Naive thymus-derived CD4-positive, alpha-beta T cell (primary cell): ENCODE measurements around the gene GGACT. TPM values are rescaled to one million over a fixed set of nuclear protein-coding genes. Genes with fewer than 3 reads are reported as not detected.

Experiments
- ATAC-seq: fragments of 150-1000 bp; cut with Tn5 transposase; 2 replicates; pipeline ENCODE4 v1.10.0; 2021; ENCODE audit warnings: mild to moderate bottlenecking, moderate library complexity
- CTCF ChIA-PET: fragments of 350-600 bp; sonication (Branson Sonifier 250); formaldehyde crosslinking; loops from one replicate; lab custom pipeline; 2021; ENCODE audit warnings: antibody characterized with exemption; lab: Charles Lee
- POLR2A ChIA-PET: fragments of 350-600 bp; sonication (Branson Sonifier 250); formaldehyde crosslinking; loops from one replicate; lab custom pipeline; 2021; ENCODE audit warnings: antibody characterized with exemption, inconsistent platforms; lab: Charles Lee
- DNase-seq, 9 donors: peaks; one replicate each; pipeline versions ENCODE4 v3.0.0 to v3.0.0-alpha.2; 2020 to 2022; ENCODE audit warnings: mixed read lengths in 1 of 9
- H3K27ac ChIP-seq: one replicate; pipeline ENCODE4 v1.7.0; 2013; ENCODE audit warnings: mild to moderate bottlenecking, low read depth, low read length, moderate library complexity
- H3K27me3 ChIP-seq, 2 donors: one replicate each; pipeline ENCODE4 v1.7.0; 2013; ENCODE audit warnings: low read length in 2 of 2, mild to moderate bottlenecking in 2 of 2, moderate library complexity in 2 of 2; ENCODE audit not compliant: control insufficient read depth in 2 of 2, insufficient read depth in 2 of 2
- H3K36me3 ChIP-seq, 3 experiments: 1 replicate in 2 of 3; 2 replicates in 1 of 3; pipeline ENCODE4 v1.7.0; 2013; ENCODE audit warnings: low read length in 3 of 3, mild to moderate bottlenecking in 3 of 3, moderate library complexity in 1 of 3; ENCODE audit not compliant: insufficient read depth in 3 of 3, control insufficient read depth in 2 of 3
- H3K4me1 ChIP-seq, 2 donors: one replicate each; pipeline ENCODE4 v1.7.0; 2013; ENCODE audit warnings: low read length in 2 of 2, mild to moderate bottlenecking in 2 of 2, moderate library complexity in 1 of 2; ENCODE audit not compliant: control insufficient read depth in 2 of 2, insufficient read depth in 2 of 2
- H3K4me3 ChIP-seq: 2 replicates; pipeline ENCODE4 v1.7.0; 2013; ENCODE audit warnings: mild to moderate bottlenecking, low read length
- H3K9me3 ChIP-seq, 3 experiments: 1 replicate in 2 of 3; 2 replicates in 1 of 3; pipeline ENCODE4 v1.7.0; 2013; ENCODE audit warnings: low read length in 3 of 3; ENCODE audit not compliant: control insufficient read depth in 2 of 3
- H3K27ac Mint-ChIP-seq, 9 donors: one replicate each; pipeline ENCODE4 v1.8.0; 2020 to 2022; ENCODE audit warnings: mixed read lengths in 9 of 9, mild to moderate bottlenecking in 8 of 9, moderate library complexity in 5 of 9, inconsistent platforms in 2 of 9
- H3K27me3 Mint-ChIP-seq, 5 donors: one replicate each; pipeline ENCODE4 v1.8.0; 2021 to 2022; ENCODE audit warnings: mixed read lengths in 5 of 5, mild to moderate bottlenecking in 1 of 5
- H3K36me3 Mint-ChIP-seq, 5 donors: one replicate each; pipeline ENCODE4 v1.8.0; 2020 to 2022; ENCODE audit warnings: mixed read lengths in 5 of 5, mild to moderate bottlenecking in 3 of 5, inconsistent platforms in 1 of 5
- H3K4me1 Mint-ChIP-seq, 7 donors: one replicate each; pipeline ENCODE4 v1.8.0; 2020 to 2022; ENCODE audit warnings: mixed read lengths in 7 of 7, mild to moderate bottlenecking in 3 of 7, inconsistent platforms in 1 of 7
- H3K4me3 Mint-ChIP-seq, 10 donors: one replicate each; pipeline ENCODE4 v1.8.0; 2020 to 2022; ENCODE audit warnings: mild to moderate bottlenecking in 10 of 10, mixed read lengths in 10 of 10, moderate library complexity in 6 of 10, inconsistent platforms in 2 of 10
- H3K9me3 Mint-ChIP-seq, 11 donors: one replicate each; pipeline ENCODE4 v1.8.0; 2020 to 2022; ENCODE audit warnings: mixed read lengths in 11 of 11, mild to moderate bottlenecking in 4 of 11, inconsistent platforms in 1 of 11, moderate library complexity in 1 of 11
- intact Hi-C, 2 donors: fragments of 100-400 bp; cut with micrococcal nuclease; formaldehyde crosslinking; loops; one replicate each; pipeline ENCODE4 v1.15.1; 2023
- polyA plus RNA-seq, 2 donors: library from polyadenylated mRNA; unstranded; fragments of 300-500 nt; fragmentation: Illumina TruSeq; gene quantifications; one replicate each; pipeline ENCODE4 v1.2.3, GENCODE V29; 2021
- total RNA-seq, 6 experiments: library from RNA in 5 of 6; stranded (reverse) in 5 of 6; gene quantifications; 1 replicate in 5 of 6; 2 replicates in 1 of 6; pipeline ENCODE4 v1.2.3 and lab custom pipeline; 2021 to 2026

Gene GGACT
- total and polyA plus RNA-seq, 7 experiments from 2014 or later, result 4.9 to 10.4 (median 7.4) TPM

GRCh38 chr13:100604918-100605710 is 16.5 kb upstream of the GGACT start:
- no peaks in the 10 kb centered on the region for H3K27me3 ChIP-seq
- H3K27ac ChIP-seq, result no peak overlapping the region
- POLR2A ChIA-PET, result interaction anchor here (0.6 kb wide), 1 partner anchor 53 kb away, joined by 3 read pairs; no protein-coding TSS in a partner anchor
- DNase-seq (no peak), ATAC-seq (no peak)
- CTCF ChIA-PET, result interaction anchor here (0.6 to 1.1 kb wide), 3 partner anchors 30 to 1718 kb away, joined by 3 to 6 read pairs (median 5); no protein-coding TSS in a partner anchor
- Mint-ChIP-seq H3K27me3 (no peaks in the 10 kb centered on the region), H3K27ac (no peak overlapping the region), H3K4me1 (peaks cover 0 to 24% (median 5%) of the 10 kb centered on the region in 7 donors), H3K36me3 (peaks cover 0 to 49% (median 22%) of the 10 kb centered on the region in 5 donors), H3K4me3 (no peak overlapping the region), H3K9me3 (peaks cover 0 to 5% (median 0%) of the 10 kb centered on the region in 11 donors)
- intact Hi-C loops, result no loop called here
- H3K9me3 ChIP-seq, result no peaks in the 10 kb centered on the region
- H3K4me3 ChIP-seq, result no peak overlapping the region
- no peaks in the 10 kb centered on the region for H3K4me1 ChIP-seq
- H3K36me3 ChIP-seq, result peaks cover 0 to 5% (median 0%) of the 10 kb centered on the region in 3 experiments

GRCh38 chr13:100602493-100603111 is 14.0 kb upstream of the GGACT start:
- CTCF ChIA-PET, result no interaction called here
- Mint-ChIP-seq H3K9me3 (no peaks in the 10 kb centered on the region), H3K4me3 (no peak overlapping the region), H3K27ac (peak overlapping the region in 3 of 9 donors; percentile 4 to 33 (median 6)), H3K36me3 (peaks cover 0 to 30% (median 15%) of the 10 kb centered on the region in 5 donors), H3K4me1 (peaks cover 0 to 2% (median 0%) of the 10 kb centered on the region in 7 donors), H3K27me3 (no peaks in the 10 kb centered on the region)
- Histone ChIP-seq H3K36me3 (peaks cover 0 to 5% (median 0%) of the 10 kb centered on the region in 3 experiments), H3K4me1 (no peaks in the 10 kb centered on the region), H3K27ac (no peak overlapping the region), H3K9me3 (no peaks in the 10 kb centered on the region), H3K27me3 (no peaks in the 10 kb centered on the region), H3K4me3 (no peak overlapping the region)
- no peak for DNase-seq
- POLR2A ChIA-PET, result no interaction called here
- ATAC-seq, result no peak
- intact Hi-C loops, result no loop called here

- Mint-ChIP-seq H3K36me3 (peaks cover 0 to 26% (median 15%) of the 10 kb centered on the region in 5 donors), H3K27me3 (no peaks in the 10 kb centered on the region), H3K4me3 (no peak overlapping the region), H3K4me1 (peaks cover 0 to 2% (median 0%) of the 10 kb centered on the region in 7 donors), H3K9me3 (no peaks in the 10 kb centered on the region), H3K27ac (peak overlapping the region in 1 of 9 donors; percentile 36)
- Histone ChIP-seq H3K27me3 (no peaks in the 10 kb centered on the region), H3K4me1 (no peaks in the 10 kb centered on the region), H3K27ac (no peak overlapping the region), H3K9me3 (no peaks in the 10 kb centered on the region), H3K36me3 (peaks cover 0 to 5% (median 0%) of the 10 kb centered on the region in 3 experiments), H3K4me3 (no peak overlapping the region)
- no peak for ATAC-seq
- DNase-seq, result no peak
- POLR2A ChIA-PET, result no interaction called here
- intact Hi-C loops, result no loop called here
- CTCF ChIA-PET, result no interaction called here
Measured at GRCh38 chr13:100601716-100602115, 13.1 kb upstream of the GGACT start.

GRCh38 chr13:100600915-100601314 is 12.3 kb upstream of the GGACT start:
- Histone ChIP-seq H3K4me1 (no peaks in the 10 kb centered on the region), H3K36me3 (peaks cover 0 to 3% (median 0%) of the 10 kb centered on the region in 3 experiments), H3K27ac (no peak overlapping the region), H3K4me3 (no peak overlapping the region), H3K27me3 (no peaks in the 10 kb centered on the region), H3K9me3 (no peaks in the 10 kb centered on the region)
- Mint-ChIP-seq H3K36me3 (peaks cover 0 to 22% (median 15%) of the 10 kb centered on the region in 5 donors), H3K9me3 (peaks cover 0 to 1% (median 0%) of the 10 kb centered on the region in 11 donors), H3K4me3 (no peak overlapping the region), H3K4me1 (peaks cover 0 to 2% (median 0%) of the 10 kb centered on the region in 7 donors), H3K27me3 (no peaks in the 10 kb centered on the region), H3K27ac (peak overlapping the region in 1 of 9 donors; percentile 3)
- ChIA-PET CTCF (no interaction called here), POLR2A (interaction anchor here (0.7 kb wide), 1 partner anchor 775 kb away, joined by 3 read pairs; no protein-coding TSS in a partner anchor)
- intact Hi-C loops, result no loop called here
- ATAC-seq (no peak), DNase-seq (no peak)

GRCh38 chr13:100600461-100600860 is 11.9 kb upstream of the GGACT start:
- ChIA-PET CTCF (interaction anchor here (1.0 kb wide), 1 partner anchor 11 kb away, joined by 4 read pairs; no protein-coding TSS in a partner anchor), POLR2A (interaction anchor here (0.7 kb wide), 1 partner anchor 774 kb away, joined by 3 read pairs; no protein-coding TSS in a partner anchor)
- no peaks in the 10 kb centered on the region for H3K4me1 ChIP-seq
- no peaks in the 10 kb centered on the region for H3K36me3 ChIP-seq
- H3K4me3 Mint-ChIP-seq, result no peak overlapping the region
- no peak overlapping the region for H3K27ac ChIP-seq
- ATAC-seq (no peak), DNase-seq (no peak)
- no peaks in the 10 kb centered on the region for H3K27me3 Mint-ChIP-seq
- H3K27ac Mint-ChIP-seq, result peak overlapping the region in 1 of 9 donors; percentile 3
- no peaks in the 10 kb centered on the region for H3K4me1 Mint-ChIP-seq
- intact Hi-C loops, result no loop called here
- no peaks in the 10 kb centered on the region for H3K27me3 ChIP-seq
- no peak overlapping the region for H3K4me3 ChIP-seq
- peaks cover 0 to 21% (median 11%) of the 10 kb centered on the region in 5 donors for H3K36me3 Mint-ChIP-seq
- no peaks in the 10 kb centered on the region for H3K9me3 ChIP-seq
- H3K9me3 Mint-ChIP-seq, result peaks cover 0 to 1% (median 0%) of the 10 kb centered on the region in 11 donors

- H3K4me1 ChIP-seq, result no peaks in the 10 kb centered on the region
- no peaks in the 10 kb centered on the region for H3K9me3 ChIP-seq
- intact Hi-C loops, result no loop called here
- no peak overlapping the region for H3K27ac ChIP-seq
- DNase-seq (no peak), ATAC-seq (no peak)
- peaks cover 0 to 4% (median 0%) of the 10 kb centered on the region in 5 donors for H3K27me3 Mint-ChIP-seq
- H3K36me3 Mint-ChIP-seq, result peaks cover 0 to 3% (median 0%) of the 10 kb centered on the region in 5 donors
- no peak overlapping the region for H3K4me3 Mint-ChIP-seq
- ChIA-PET CTCF (interaction anchor here (0.7 to 1.0 kb wide), 3 partner anchors 9 to 1160 kb away, joined by 3 to 5 read pairs (median 4); partner anchors contain the start of gene GGACT), POLR2A (no interaction called here)
- no peak overlapping the region for H3K27ac Mint-ChIP-seq
- H3K9me3 Mint-ChIP-seq, result peaks cover 0 to 1% (median 0%) of the 10 kb centered on the region in 11 donors
- no peaks in the 10 kb centered on the region for H3K4me1 Mint-ChIP-seq
- no peaks in the 10 kb centered on the region for H3K36me3 ChIP-seq
- no peaks in the 10 kb centered on the region for H3K27me3 ChIP-seq
- H3K4me3 ChIP-seq, result no peak overlapping the region
Measured at GRCh38 chr13:100597253-100597652, 8.7 kb upstream of the GGACT start.
